ENCODE results near the gene CLBA1.

Gene CLBA1

GRCh38 chr14:104999361-104999760 lies 13.8 kb downstream of the CLBA1 start:
- Histone ChIP-seq H3K9me3 (ENCODE audit: control insufficient read depth, insufficient read depth, low read length) (no peaks in the 10 kb centered on the region), H3K9me2 (replicated peaks; ENCODE audit: control insufficient read depth, low read length) (no peaks in the 10 kb centered on the region), H3K27me3 (ENCODE audit: control insufficient read depth, low read length) (no peaks in the 10 kb centered on the region), H3K4me2 (ENCODE audit: low read length) (no peak overlapping the region), H3K27ac (ENCODE audit: low read depth, low read length) (no peak overlapping the region), H3F3A (ENCODE audit: control insufficient read depth, insufficient read depth) (0 out of 2 replicates have a peak, but pooled peaks cover 5% of the 10 kb centered on the region), H3K36me3 (ENCODE audit: control insufficient read depth, low read length) (peaks cover 10% of the 10 kb centered on the region), H3K4me1 (ENCODE audit: control insufficient read depth, low read length) (no peaks in the 10 kb centered on the region), H4K20me1 (ENCODE audit: control insufficient read depth, insufficient read depth, low read depth, low read length) (peaks cover 6% of the 10 kb centered on the region; the same call in 1 of the 2 replicates), H3K4me3 (ENCODE audit: low read length) (no peak overlapping the region), H3K79me2 (ENCODE audit: control insufficient read depth, low read length) (no peaks in the 10 kb centered on the region)
- no peak for TF ChIP-seq EZH2phosphoT487 (IDR thresholded peaks at IDR 0.05; ENCODE audit: borderline replicate concordance, low read length)
- TF ChIP-seq CTCF (IDR thresholded peaks at IDR 0.05; ENCODE audit: low read depth, low read length, poor library complexity, severe bottlenecking) = no peak

GRCh38 chr14:105005329-105005928 lies 19.8 kb downstream of the CLBA1 start:
- Histone ChIP-seq H3K4me2 (ENCODE audit: low read length) (no peak overlapping the region), H3K79me2 (ENCODE audit: control insufficient read depth, low read length) (peaks cover 28% of the 10 kb centered on the region), H3K27ac (ENCODE audit: low read depth, low read length) (no peak overlapping the region)

GRCh38 chr14:105005929-105006830 lies 20.6 kb downstream of the CLBA1 start:
- H3K27ac ChIP-seq (ENCODE audit: low read depth, low read length) = no peak overlapping the region
- no peaks in the 10 kb centered on the region for H3K9me3 ChIP-seq (ENCODE audit: control insufficient read depth, insufficient read depth, low read length)
- H3K4me2 ChIP-seq (ENCODE audit: low read length) = no peak overlapping the region
- no peak overlapping the region for H3K4me3 ChIP-seq (ENCODE audit: low read length)
- peaks cover 48% of the 10 kb centered on the region for H3K36me3 ChIP-seq (ENCODE audit: control insufficient read depth, low read length)
- 0 out of 2 replicates have a peak, but pooled peaks cover 14% of the 10 kb centered on the region for H4K20me1 ChIP-seq (ENCODE audit: control insufficient read depth, insufficient read depth, low read depth, low read length)
- H3K9me2 ChIP-seq (replicated peaks; ENCODE audit: control insufficient read depth, low read length) = no peaks in the 10 kb centered on the region
- H3F3A ChIP-seq (ENCODE audit: control insufficient read depth, insufficient read depth) = no peaks in the 10 kb centered on the region
- TF ChIP-seq EZH2phosphoT487 (IDR thresholded peaks at IDR 0.05; ENCODE audit: borderline replicate concordance, low read length) (no peak), CTCF (IDR thresholded peaks at IDR 0.05; ENCODE audit: low read depth, low read length, poor library complexity, severe bottlenecking) (no peak)
- no peaks in the 10 kb centered on the region for H3K27me3 ChIP-seq (ENCODE audit: control insufficient read depth, low read length)
- H3K79me2 ChIP-seq (ENCODE audit: control insufficient read depth, low read length) = peaks cover 36% of the 10 kb centered on the region
- H3K4me1 ChIP-seq (ENCODE audit: control insufficient read depth, low read length) = no peaks in the 10 kb centered on the region

More at GRCh38 chr14:105005329-105005928, 19.8 kb downstream of the CLBA1 start:
- H3K36me3 ChIP-seq (ENCODE audit: control insufficient read depth, low read length) = peaks cover 40% of the 10 kb centered on the region
- H3K4me1 ChIP-seq (ENCODE audit: control insufficient read depth, low read length) = no peaks in the 10 kb centered on the region
- TF ChIP-seq CTCF (IDR thresholded peaks at IDR 0.05; ENCODE audit: low read depth, low read length, poor library complexity, severe bottlenecking) (no peak), EZH2phosphoT487 (IDR thresholded peaks at IDR 0.05; ENCODE audit: borderline replicate concordance, low read length) (no peak)
- H3K9me2 ChIP-seq (replicated peaks; ENCODE audit: control insufficient read depth, low read length) = no peaks in the 10 kb centered on the region
- H3K4me3 ChIP-seq (ENCODE audit: low read length) = no peak overlapping the region
- H3K9me3 ChIP-seq (ENCODE audit: control insufficient read depth, insufficient read depth, low read length) = no peaks in the 10 kb centered on the region
- no peaks in the 10 kb centered on the region for H3K27me3 ChIP-seq (ENCODE audit: control insufficient read depth, low read length)
- 0 out of 2 replicates have a peak, but pooled peaks cover 9% of the 10 kb centered on the region for H4K20me1 ChIP-seq (ENCODE audit: control insufficient read depth, insufficient read depth, low read depth, low read length)
- no peaks in the 10 kb centered on the region for H3F3A ChIP-seq (ENCODE audit: control insufficient read depth, insufficient read depth)

Data from DOHH2 (cell line).